HG03060 (cell line): ENCODE measurements around the gene MIB2.
"Not testable (repeated sequence)": the region's sequence is repeated elsewhere in the genome, so short reads cannot be mapped to it uniquely, and the experiment has no call there.

ENCODE experiments used
- ATAC-seq: cut with Tn5 transposase; IDR thresholded peaks from one replicate; pipeline ENCODE4 v1.9.1; 2021; ENCODE audit warnings: low read depth, moderate number of reproducible peaks; ENCODE audit not compliant: unreplicated experiment

Gene MIB2

GRCh38 chr1:1640711-1641461 is 25.6 kb downstream of the MIB2 start:
- not testable (repeated sequence) for ATAC-seq

- not testable (repeated sequence) for ATAC-seq
Observed at GRCh38 chr1:1646326-1646725, 31.0 kb downstream of the MIB2 start.

- ATAC-seq = not testable (repeated sequence)
Observed at GRCh38 chr1:1647567-1648241, 32.4 kb downstream of the MIB2 start.

- not testable (repeated sequence) for ATAC-seq
Observed at GRCh38 chr1:1648265-1648664, 33.0 kb downstream of the MIB2 start.

- peak; percentile 69 for ATAC-seq
Observed at GRCh38 chr1:1658583-1659549, 43.6 kb downstream of the MIB2 start, which contains the start of gene CDK11B. CDK11B (minus strand) TSS chr1:1659004; CDS start chr1:1657485, 1,519 bp downstream.

GRCh38 chr1:1662392-1662791 is 47.1 kb downstream of the MIB2 start:
- ATAC-seq = not testable (repeated sequence)

GRCh38 chr1:1662830-1663560 is 47.7 kb downstream of the MIB2 start:
- ATAC-seq = not testable (repeated sequence)

GRCh38 chr1:1664318-1664717 is 49.0 kb downstream of the MIB2 start:
- ATAC-seq = not testable (repeated sequence)

GRCh38 chr1:1664941-1665814 is 49.9 kb downstream of the MIB2 start:
- no peak for ATAC-seq

- no peak for ATAC-seq
Observed at GRCh38 chr1:1665815-1666251, 50.5 kb downstream of the MIB2 start.

GRCh38 chr1:1666526-1666925 is 51.2 kb downstream of the MIB2 start:
- ATAC-seq = no peak

- no peak for ATAC-seq
Observed at GRCh38 chr1:1669468-1670440, 54.5 kb downstream of the MIB2 start.

GRCh38 chr1:1670866-1671265 is 55.6 kb downstream of the MIB2 start:
- ATAC-seq = no peak

- no peak for ATAC-seq
Observed at GRCh38 chr1:1671365-1672119, 56.2 kb downstream of the MIB2 start.

GRCh38 chr1:1672181-1672965 is 57.1 kb downstream of the MIB2 start:
- ATAC-seq = no peak

GRCh38 chr1:1674806-1675205 is 59.5 kb downstream of the MIB2 start:
- ATAC-seq = not testable (repeated sequence)
